SU-DHL-6 (cell line): ENCODE measurements around the gene HOXA6.

Experiments used
- H2AFZ ChIP-seq: fragments of 200-600 bp; sonication (generic); 2 replicates; pipeline ENCODE4 v1.6.1; 2014; ENCODE audit warnings: low read depth, mild to moderate bottlenecking, moderate library complexity, mixed read lengths, antibody characterized with exemption, low read length; ENCODE audit not compliant: severe bottlenecking
- H3F3A ChIP-seq: fragments of 200-600 bp; shearing (Covaris generic); 2 replicates; pipeline ENCODE4 v1.6.0; 2016; ENCODE audit warnings: antibody characterized with exemption, mild to moderate bottlenecking; ENCODE audit not compliant: insufficient read depth
- H3K27ac ChIP-seq: fragments of 200-600 bp; sonication (generic); 2 replicates; pipeline ENCODE4 v1.5.1; 2016; ENCODE audit warnings: low read depth, mild to moderate bottlenecking, low read length, moderate library complexity, mixed read lengths
- H3K27me3 ChIP-seq: fragments of 200-600 bp; sonication (generic), shearing (Covaris generic); 2 replicates; pipeline ENCODE4 v1.6.0; 2014; ENCODE audit warnings: mild to moderate bottlenecking, low read length
- H3K36me3 ChIP-seq: fragments of 200-600 bp; sonication (generic); 2 replicates; pipeline ENCODE4 v1.6.1; 2014; ENCODE audit warnings: mild to moderate bottlenecking, low read length, mixed read lengths
- H3K4me2 ChIP-seq: fragments of 300-600, 200-600 bp; shearing (Covaris generic), sonication (generic); 2 replicates; pipeline ENCODE4 v1.6.0; 2014; ENCODE audit warnings: low read length, low read depth, mild to moderate bottlenecking; ENCODE audit not compliant: poor library complexity, severe bottlenecking
- H3K4me3 ChIP-seq: fragments of 200-600 bp; sonication (generic); 2 replicates; pipeline ENCODE4 v1.5.1; 2014; ENCODE audit warnings: antibody characterized with exemption, low read length, mild to moderate bottlenecking, mixed read lengths; ENCODE audit not compliant: insufficient read depth, poor library complexity, severe bottlenecking
- H3K79me2 ChIP-seq: fragments of 200-600 bp; sonication (generic); 2 replicates; pipeline ENCODE4 v1.6.1; 2014; ENCODE audit warnings: mild to moderate bottlenecking, low read length, moderate library complexity; ENCODE audit not compliant: insufficient read depth
- H3K9ac ChIP-seq: fragments of 200-600 bp; sonication (generic); 2 replicates; pipeline ENCODE4 v1.7.0; 2014; ENCODE audit warnings: mild to moderate bottlenecking, low read length
- H3K9me2 ChIP-seq: fragments of 200-600 bp; sonication (generic); replicated peaks from 2 replicates; pipeline ENCODE4 v1.6.1; 2014; ENCODE audit warnings: low read length; ENCODE audit not compliant: insufficient read depth
- H3K9me3 ChIP-seq: fragments of 200-600 bp; sonication (generic); 2 replicates; pipeline ENCODE4 v1.6.1; 2014; ENCODE audit warnings: low read length, mixed read lengths; ENCODE audit not compliant: insufficient read depth
- H4K20me1 ChIP-seq: fragments of 200-600 bp; sonication (generic); 2 replicates; pipeline ENCODE4 v1.6.1; 2014; ENCODE audit warnings: low read depth, mild to moderate bottlenecking, antibody characterized with exemption, low read length, moderate library complexity, mixed read lengths
- CTCF ChIP-seq: fragments of 200-600 bp; sonication (generic); IDR thresholded peaks from one replicate; pipeline ENCODE4 v1.5.1; 2017; ENCODE audit warnings: antibody characterized with exemption, mild to moderate bottlenecking, low read length, moderate library complexity; ENCODE audit not compliant: insufficient read depth, poor library complexity, severe bottlenecking
- EZH2phosphoT487 ChIP-seq: fragments of 200-600 bp; sonication (generic), shearing (Covaris generic); conservative IDR thresholded peaks from 2 replicates; pipeline ENCODE4 v1.6.1; 2018; ENCODE audit warnings: mild to moderate bottlenecking, antibody characterized with exemption, low read length, moderate library complexity, mixed read lengths

Gene HOXA6

GRCh38 chr7:27179503-27180430 is 32.2 kb upstream of the HOXA6 start:
- H3K9me2 ChIP-seq, result no peaks in the 10 kb centered on the region
- H3K4me2 ChIP-seq, result peak overlapping the region; percentile 34
- no peaks in the 10 kb centered on the region for H3K79me2 ChIP-seq
- H3K9ac ChIP-seq, result no peak overlapping the region
- TF ChIP-seq EZH2phosphoT487 (no peak), CTCF (peak; percentile 99)
- H3K36me3 ChIP-seq, result no peaks in the 10 kb centered on the region
- no peak overlapping the region for H2AFZ ChIP-seq
- no peaks in the 10 kb centered on the region for H4K20me1 ChIP-seq
- H3K27ac ChIP-seq, result no peak overlapping the region
- H3K9me3 ChIP-seq, result no peaks in the 10 kb centered on the region
- no peak overlapping the region for H3K4me3 ChIP-seq
- no peaks in the 10 kb centered on the region for H3K27me3 ChIP-seq
- no peaks in the 10 kb centered on the region for H3F3A ChIP-seq

- TF ChIP-seq EZH2phosphoT487, result no peak
- TF ChIP-seq CTCF, result no peak
- no peaks in the 10 kb centered on the region for H3K79me2 ChIP-seq
- H3K9me3 ChIP-seq, result no peaks in the 10 kb centered on the region
- H4K20me1 ChIP-seq, result no peaks in the 10 kb centered on the region
- no peak overlapping the region for H3K4me3 ChIP-seq
- H3K36me3 ChIP-seq, result no peaks in the 10 kb centered on the region
- H3F3A ChIP-seq, result no peaks in the 10 kb centered on the region
- no peaks in the 10 kb centered on the region for H3K9me2 ChIP-seq
- no peak overlapping the region for H2AFZ ChIP-seq
- no peak overlapping the region for H3K4me2 ChIP-seq
- no peak overlapping the region for H3K9ac ChIP-seq
- no peak overlapping the region for H3K27ac ChIP-seq
- H3K27me3 ChIP-seq, result no peaks in the 10 kb centered on the region
These were observed 31.5 kb upstream of the HOXA6 start for GRCh38 chr7:27179030-27179429.

GRCh38 chr7:27178366-27178765 is 30.8 kb upstream of the HOXA6 start:
- Histone ChIP-seq H2AFZ (no peak overlapping the region), H3K9me3 (no peaks in the 10 kb centered on the region), H3K9ac (no peak overlapping the region), H3K4me2 (no peak overlapping the region), H3F3A (no peaks in the 10 kb centered on the region), H3K9me2 (no peaks in the 10 kb centered on the region), H3K27ac (no peak overlapping the region), H3K36me3 (no peaks in the 10 kb centered on the region), H3K27me3 (no peaks in the 10 kb centered on the region), H3K79me2 (no peaks in the 10 kb centered on the region), H4K20me1 (no peaks in the 10 kb centered on the region), H3K4me3 (no peak overlapping the region)
- no peak for TF ChIP-seq CTCF
- TF ChIP-seq EZH2phosphoT487, result no peak
